HEK293 (cell line): ENCODE data around the gene ACTG1.

Experiments
- CTCF ChIA-PET: fragments of 350-600 bp; formaldehyde crosslinking; extraction: SDS; loops from one replicate; lab custom pipeline; 2021; ENCODE audit warnings: antibody characterized with exemption; lab: Yijun Ruan, JAX
- POLR2A ChIA-PET: fragments of 300-600 bp; formaldehyde crosslinking; extraction: SDS; loops from one replicate; lab custom pipeline; 2020; ENCODE audit warnings: antibody characterized with exemption, inconsistent platforms; lab: Yijun Ruan, JAX
- H3K27ac ChIP-seq: fragments of 200-500 bp; sonication (Bioruptor generic); 2 replicates; pipeline ENCODE4 v1.5.1; 2014; ENCODE audit warnings: low read depth, low read length, control low read depth, inconsistent platforms; ENCODE audit errors: extremely low read depth
- H3K36me3 ChIP-seq, 2 experiments: fragments of 200-500 bp in 1 of 2; sonication (Bioruptor generic) in 1 of 2; 1 replicate in 1 of 2; 2 replicates in 1 of 2; pipeline ENCODE4 v1.5.1; 2014 to 2017; ENCODE audit warnings: inconsistent platforms in 2 of 2, low read length in 2 of 2; ENCODE audit not compliant: control insufficient read depth in 2 of 2, insufficient read depth in 1 of 2
- H3K4me1 ChIP-seq: fragments of 200-500 bp; sonication (Bioruptor generic); 2 replicates; pipeline ENCODE4 v1.5.1; 2014; ENCODE audit warnings: mild to moderate bottlenecking, low read length, inconsistent platforms; ENCODE audit not compliant: control insufficient read depth, insufficient read depth
- H3K4me3 ChIP-seq: 2 replicates; pipeline ENCODE4 v1.5.1; 2011; ENCODE audit warnings: low read depth, mild to moderate bottlenecking, control low read depth, low read length, moderate library complexity
- H3K9me3 ChIP-seq: fragments of 200-500 bp; sonication (Bioruptor generic); 2 replicates; pipeline ENCODE4 v1.5.1; 2014; ENCODE audit warnings: low read depth, low read length, inconsistent platforms; ENCODE audit not compliant: control insufficient read depth, insufficient read depth
- CTCF ChIP-seq: fragments of 450-650 bp; formaldehyde crosslinking; IDR thresholded peaks from 2 replicates; pipeline ENCODE4 v1.5.1; 2016; ENCODE audit warnings: missing biosample characterization, missing genetic modification characterization
- EGR2 ChIP-seq: fragments of 450-650 bp; formaldehyde crosslinking; IDR thresholded peaks from 2 replicates; pipeline ENCODE4 v1.5.1; 2016; ENCODE audit warnings: low read depth, missing biosample characterization, missing genetic modification characterization
- MYNN ChIP-seq: fragments of 450-650 bp; formaldehyde crosslinking; IDR thresholded peaks from 2 replicates; pipeline ENCODE4 v1.5.1; 2016; ENCODE audit warnings: missing biosample characterization, missing genetic modification characterization, borderline replicate concordance
- PRDM1 ChIP-seq: fragments of 450-650 bp; formaldehyde crosslinking; IDR thresholded peaks from 2 replicates; pipeline ENCODE4; 2016; ENCODE audit warnings: missing biosample characterization, missing genetic modification characterization
- PRDM4 ChIP-seq: fragments of 450-650 bp; formaldehyde crosslinking; IDR thresholded peaks from 2 replicates; pipeline ENCODE4 v1.5.1; 2017; ENCODE audit warnings: missing biosample characterization, missing genetic modification characterization
- ZBTB20 ChIP-seq: fragments of 450-650 bp; formaldehyde crosslinking; IDR thresholded peaks from 2 replicates; pipeline ENCODE4 v1.5.1; 2016; ENCODE audit warnings: missing biosample characterization, missing genetic modification characterization
- ZFHX2 ChIP-seq: fragments of 450-650 bp; formaldehyde crosslinking; conservative IDR thresholded peaks from 2 replicates; pipeline ENCODE4 v1.5.1; 2016; ENCODE audit warnings: missing biosample characterization, missing genetic modification characterization
- ZFP69B ChIP-seq: fragments of 450-650 bp; formaldehyde crosslinking; IDR thresholded peaks from 2 replicates; pipeline ENCODE4 v1.5.1; 2016; ENCODE audit warnings: missing biosample characterization, missing genetic modification characterization
- ZIC2 ChIP-seq: fragments of 450-650 bp; formaldehyde crosslinking; IDR thresholded peaks from 2 replicates; pipeline ENCODE4 v1.5.1; 2016; ENCODE audit warnings: missing biosample characterization, missing genetic modification characterization
- ZNF10 ChIP-seq: fragments of 450-650 bp; formaldehyde crosslinking; IDR thresholded peaks from 2 replicates; pipeline ENCODE4 v1.5.1; 2017; ENCODE audit warnings: missing biosample characterization, missing genetic modification characterization
- ZNF148 ChIP-seq: fragments of 450-650 bp; formaldehyde crosslinking; IDR thresholded peaks from 2 replicates; pipeline ENCODE4 v1.5.0; 2017; ENCODE audit warnings: missing biosample characterization, missing genetic modification characterization, borderline replicate concordance
- ZNF16 ChIP-seq: fragments of 450-650 bp; formaldehyde crosslinking; IDR thresholded peaks from 2 replicates; pipeline ENCODE4 v1.5.1; 2016; ENCODE audit warnings: low read depth, missing biosample characterization, missing genetic modification characterization
- ZNF169 ChIP-seq: fragments of 450-650 bp; formaldehyde crosslinking; IDR thresholded peaks from 2 replicates; pipeline ENCODE4 v1.5.1; 2016; ENCODE audit warnings: missing biosample characterization, missing genetic modification characterization
- ZNF18 ChIP-seq: fragments of 450-650 bp; formaldehyde crosslinking; IDR thresholded peaks from 2 replicates; pipeline ENCODE4 v1.5.1; 2016; ENCODE audit warnings: missing biosample characterization, missing genetic modification characterization
- ZNF274 ChIP-seq, 2 experiments: fragments of 200-500 bp in 1 of 2; fragments of 450-650 bp in 1 of 2; sonication (Bioruptor generic) in 1 of 2; formaldehyde crosslinking in 1 of 2; IDR thresholded peaks; 2 replicates each; pipeline versions ENCODE4 v1.5.1 to v1.6.1; 2014 to 2016; ENCODE audit warnings: borderline replicate concordance in 1 of 2, inconsistent platforms in 1 of 2, low read length in 1 of 2, missing biosample characterization in 1 of 2, missing genetic modification characterization in 1 of 2
- ZNF341 ChIP-seq: fragments of 450-650 bp; formaldehyde crosslinking; IDR thresholded peaks from 2 replicates; pipeline ENCODE4; 2016; ENCODE audit warnings: low read depth, missing biosample characterization, missing genetic modification characterization
- ZNF423 ChIP-seq: fragments of 450-650 bp; formaldehyde crosslinking; IDR thresholded peaks from 2 replicates; pipeline ENCODE4 v1.5.1; 2016; ENCODE audit warnings: missing biosample characterization, missing genetic modification characterization
- ZNF521 ChIP-seq: fragments of 450-650 bp; formaldehyde crosslinking; IDR thresholded peaks from 2 replicates; pipeline ENCODE4 v1.5.1; 2017; ENCODE audit warnings: missing biosample characterization, mild to moderate bottlenecking, missing genetic modification characterization
- ZNF747 ChIP-seq: fragments of 450-650 bp; formaldehyde crosslinking; IDR thresholded peaks from 2 replicates; pipeline ENCODE4 v1.5.1; 2016; ENCODE audit warnings: missing biosample characterization, missing genetic modification characterization
- ZNF76 ChIP-seq: fragments of 450-650 bp; formaldehyde crosslinking; IDR thresholded peaks from 2 replicates; pipeline ENCODE4; 2016; ENCODE audit warnings: low read depth, missing biosample characterization, missing genetic modification characterization, borderline replicate concordance

The ACTG1 gene

GRCh38 chr17:81558941-81559806 is 46.6 kb upstream of the ACTG1 start:
- no peak for TF ChIP-seq ZNF148 (tag by site-specific recombination)
- no peak for TF ChIP-seq ZNF18 (tag by site-specific recombination)
- TF ChIP-seq ZBTB20 (tag by site-specific recombination), result no peak
- TF ChIP-seq PRDM1 (tag by site-specific recombination), result no peak
- TF ChIP-seq CTCF (tag by site-specific recombination), result peak; percentile 86
- TF ChIP-seq ZIC2 (tag by site-specific recombination), result peak; percentile 69
- no peak for TF ChIP-seq ZNF341 (tag by site-specific recombination)
- TF ChIP-seq ZNF16, result no peak
- TF ChIP-seq ZFP69B (tag by site-specific recombination), result no peak
- no peak for TF ChIP-seq MYNN
- peak; percentile 93 for TF ChIP-seq EGR2 (tag by site-specific recombination)
- no peak for TF ChIP-seq ZNF169 (tag by site-specific recombination)
- no peak for TF ChIP-seq ZNF10 (tag by site-specific recombination)
- no peak for TF ChIP-seq ZNF274 (IDR thresholded peaks at IDR 0.05; ENCODE audit: low read length)
- no peak for TF ChIP-seq ZNF274 (tag by site-specific recombination; IDR thresholded peaks at IDR 0.05; ENCODE audit: borderline replicate concordance)
- peak; percentile 96 for TF ChIP-seq ZFHX2 (tag by site-specific recombination)
- TF ChIP-seq ZNF747 (tag by site-specific recombination), result no peak
- TF ChIP-seq ZNF76 (tag by site-specific recombination), result no peak
- TF ChIP-seq PRDM4 (tag by site-specific recombination), result no peak
- no peak for TF ChIP-seq ZNF521 (tag by site-specific recombination)
- TF ChIP-seq ZNF423 (tag by site-specific recombination), result no peak
- CTCF ChIA-PET, result interaction anchor here (0.6 to 1.6 kb wide), 2 partner anchors 25 to 42 kb away, joined by 4 to 5 read pairs; no protein-coding TSS in a partner anchor
- H3K27ac ChIP-seq, result no peak overlapping the region
- H3K4me3 ChIP-seq, result no peak overlapping the region
- POLR2A ChIA-PET, result interaction anchor here (0.6 to 4.0 kb wide), 4 partner anchors 7 to 462 kb away, joined by 3 to 16 read pairs (median 4); no protein-coding TSS in a partner anchor
- peaks cover 49 to 80% of the 10 kb centered on the region in 2 experiments for H3K36me3 ChIP-seq
- H3K4me1 ChIP-seq, result peaks cover 3% of the 10 kb centered on the region
- H3K9me3 ChIP-seq, result no peaks in the 10 kb centered on the region
